Measurements from ENCODE around the gene ABHD2.
"Not testable (repeated sequence)": the region's sequence is repeated elsewhere in the genome, so short reads cannot be mapped to it uniquely, and the experiment has no call there.

The ABHD2 gene

GRCh38 chr15:89087830-89088604, at the start of gene ABHD2:
Gene ABHD2, plus strand, starts transcription at chr15:89088456. Its CDS starts 27,872 bp downstream, at chr15:89116328.
- peak; percentile 96 to 98 for DNase-seq (ENCODE audit: low read depth in 2 of 2)

GRCh38 chr15:89039142-89039541, 49.1 kb upstream of the ABHD2 start:
- no peak for DNase-seq (ENCODE audit: low read depth in 2 of 2)

GRCh38 chr15:89041507-89041906, 46.7 kb upstream of the ABHD2 start:
- DNase-seq (ENCODE audit: low read depth in 2 of 2) = no peak

DNA sequence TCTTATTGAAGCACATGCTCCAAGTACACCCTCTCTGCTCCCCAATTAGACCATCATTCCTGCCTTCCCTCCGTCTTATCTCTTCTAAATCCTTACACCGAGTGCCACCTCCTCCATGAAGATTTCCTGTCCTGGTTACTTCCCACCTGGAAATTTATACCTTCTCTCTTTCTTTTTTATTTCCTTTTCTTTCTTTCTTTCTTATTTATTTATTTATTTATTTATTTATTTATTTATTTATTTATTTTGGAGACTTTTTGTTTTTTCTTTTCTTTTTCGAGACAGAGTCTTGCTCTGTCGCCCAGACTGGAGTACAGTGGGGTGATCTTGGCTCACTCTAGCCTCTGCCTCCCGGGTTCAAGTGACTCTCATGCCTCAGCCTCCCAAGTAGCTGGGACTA, 45.9 kb upstream of the ABHD2 start:
- no peak for DNase-seq (ENCODE audit: low read depth in 2 of 2)

- DNase-seq (ENCODE audit: low read depth in 2 of 2) = no peak
Measured at GRCh38 chr15:89043031-89044002, 44.9 kb upstream of the ABHD2 start.

DNA sequence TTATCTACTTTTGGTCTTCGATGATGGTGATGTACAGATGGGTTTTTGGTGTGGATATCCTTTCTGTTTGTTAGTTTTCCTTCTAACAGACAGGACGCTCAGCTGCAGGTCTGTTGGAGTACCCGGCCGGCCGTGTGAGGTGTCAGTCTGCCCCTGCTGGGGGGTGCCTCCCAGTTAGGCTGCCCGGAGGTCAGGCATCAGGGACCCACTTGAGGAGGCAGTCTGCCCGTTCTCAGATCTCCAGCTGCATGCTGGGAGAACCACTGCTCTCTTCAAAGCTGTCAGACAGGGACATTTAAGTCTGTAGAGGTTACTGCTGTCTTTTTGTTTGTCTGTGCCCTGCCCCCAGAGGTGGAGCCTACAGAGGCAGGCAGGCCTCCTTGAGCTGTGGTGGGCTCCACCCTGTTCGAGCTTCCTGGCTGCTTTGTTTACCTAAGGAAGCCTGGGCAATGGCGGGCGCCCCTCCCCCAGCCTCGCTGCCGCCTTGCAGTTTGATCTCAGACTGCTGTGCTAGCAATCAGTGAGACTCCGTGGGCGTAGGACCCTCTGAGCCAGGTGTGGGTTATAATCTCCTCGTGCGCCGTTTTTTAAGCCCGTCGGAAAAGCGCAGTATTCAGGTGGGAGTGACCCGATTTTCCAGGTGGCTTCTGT, 39.1 kb upstream of the ABHD2 start:
- not testable (repeated sequence) for DNase-seq (ENCODE audit: low read depth in 2 of 2)

GRCh38 chr15:89051875-89052274, 36.4 kb upstream of the ABHD2 start:
- DNase-seq (ENCODE audit: low read depth in 2 of 2) = no peak

DNA sequence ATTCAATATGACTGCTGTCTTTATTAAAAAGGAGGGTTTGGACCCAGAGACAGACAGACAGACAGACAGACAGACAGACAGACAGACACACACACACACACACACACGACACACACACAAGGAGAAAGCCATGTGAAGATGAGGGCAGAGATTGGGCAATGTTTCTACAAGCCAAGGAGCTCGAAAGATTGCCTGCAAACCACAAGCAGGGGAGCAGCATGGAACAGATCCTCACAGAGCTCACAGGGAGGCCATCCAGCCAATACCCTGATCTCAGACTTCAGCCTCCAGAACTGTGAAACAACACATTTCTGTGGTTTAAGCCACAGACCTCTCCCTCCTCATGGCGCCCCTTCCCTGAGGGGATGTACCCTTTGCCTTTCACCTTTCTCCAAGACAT, 35.8 kb upstream of the ABHD2 start:
- no peak for DNase-seq (ENCODE audit: low read depth in 2 of 2)

DNA sequence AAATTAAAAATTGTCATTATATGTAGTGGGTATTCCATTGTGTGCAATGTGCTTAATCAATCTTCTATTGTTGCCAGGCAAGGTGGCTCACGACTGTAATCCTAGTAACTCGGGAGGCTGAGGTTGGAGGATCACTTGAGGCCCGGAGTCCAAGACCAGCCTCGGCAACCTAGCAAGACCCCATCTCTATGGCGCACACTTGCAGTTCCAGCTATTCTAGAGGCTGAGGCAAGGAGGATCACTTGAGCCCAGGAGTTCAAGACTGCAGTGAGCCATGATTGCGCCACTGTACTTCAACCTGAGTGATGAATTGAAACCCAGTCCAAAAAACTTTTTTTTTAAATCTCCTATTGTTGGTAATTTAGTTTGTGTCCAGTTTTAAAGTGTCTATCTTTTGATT, 33.4 kb upstream of the ABHD2 start:
- DNase-seq (ENCODE audit: low read depth in 2 of 2) = no peak

DNA sequence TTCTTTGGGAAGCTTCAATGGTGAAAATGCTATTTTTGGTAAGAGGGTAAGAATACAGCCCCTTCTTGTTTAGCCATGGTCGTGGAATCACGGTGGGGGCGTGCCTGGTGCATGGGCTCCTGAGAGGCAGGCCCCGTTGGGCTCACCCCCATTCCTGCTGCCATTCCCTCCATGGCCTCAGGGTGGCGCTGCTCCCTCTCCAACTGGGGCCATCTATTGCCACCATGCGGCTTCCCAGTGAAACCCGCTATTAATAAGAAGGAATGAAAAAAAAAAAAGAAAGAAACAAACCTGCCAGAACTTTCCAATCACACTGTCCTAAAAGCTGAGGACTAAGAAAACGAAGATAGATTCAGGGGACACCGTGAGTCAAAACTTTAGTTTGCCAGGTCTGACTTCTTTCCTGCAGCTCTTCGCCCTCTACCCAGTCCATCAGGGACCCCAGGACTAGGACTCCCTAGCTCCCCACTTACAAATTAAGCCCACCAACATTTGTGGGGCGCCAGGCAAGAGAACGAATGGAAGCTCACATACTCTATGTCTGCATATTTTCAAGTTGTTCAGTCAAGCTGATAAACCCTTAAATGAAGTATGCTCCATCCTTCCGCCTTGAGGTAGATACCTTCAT, 30.6 kb upstream of the ABHD2 start:
- peak; percentile 84 to 89 for DNase-seq (ENCODE audit: low read depth in 2 of 2)

- DNase-seq (ENCODE audit: low read depth in 2 of 2) = no peak
Measured at GRCh38 chr15:89058376-89058775, 29.9 kb upstream of the ABHD2 start.

GRCh38 chr15:89058876-89059405, 29.3 kb upstream of the ABHD2 start:
- no peak for DNase-seq (ENCODE audit: low read depth in 2 of 2)

GRCh38 chr15:89066280-89066679, 22.0 kb upstream of the ABHD2 start:
- DNase-seq (ENCODE audit: low read depth in 2 of 2) = no peak

- DNase-seq (ENCODE audit: low read depth in 2 of 2) = no peak
Measured at GRCh38 chr15:89067751-89068150, 20.5 kb upstream of the ABHD2 start.

GRCh38 chr15:89068325-89068784, 19.9 kb upstream of the ABHD2 start:
- peak in 1 of 2 donors; percentile 31 for DNase-seq (ENCODE audit: low read depth in 2 of 2)

DNA sequence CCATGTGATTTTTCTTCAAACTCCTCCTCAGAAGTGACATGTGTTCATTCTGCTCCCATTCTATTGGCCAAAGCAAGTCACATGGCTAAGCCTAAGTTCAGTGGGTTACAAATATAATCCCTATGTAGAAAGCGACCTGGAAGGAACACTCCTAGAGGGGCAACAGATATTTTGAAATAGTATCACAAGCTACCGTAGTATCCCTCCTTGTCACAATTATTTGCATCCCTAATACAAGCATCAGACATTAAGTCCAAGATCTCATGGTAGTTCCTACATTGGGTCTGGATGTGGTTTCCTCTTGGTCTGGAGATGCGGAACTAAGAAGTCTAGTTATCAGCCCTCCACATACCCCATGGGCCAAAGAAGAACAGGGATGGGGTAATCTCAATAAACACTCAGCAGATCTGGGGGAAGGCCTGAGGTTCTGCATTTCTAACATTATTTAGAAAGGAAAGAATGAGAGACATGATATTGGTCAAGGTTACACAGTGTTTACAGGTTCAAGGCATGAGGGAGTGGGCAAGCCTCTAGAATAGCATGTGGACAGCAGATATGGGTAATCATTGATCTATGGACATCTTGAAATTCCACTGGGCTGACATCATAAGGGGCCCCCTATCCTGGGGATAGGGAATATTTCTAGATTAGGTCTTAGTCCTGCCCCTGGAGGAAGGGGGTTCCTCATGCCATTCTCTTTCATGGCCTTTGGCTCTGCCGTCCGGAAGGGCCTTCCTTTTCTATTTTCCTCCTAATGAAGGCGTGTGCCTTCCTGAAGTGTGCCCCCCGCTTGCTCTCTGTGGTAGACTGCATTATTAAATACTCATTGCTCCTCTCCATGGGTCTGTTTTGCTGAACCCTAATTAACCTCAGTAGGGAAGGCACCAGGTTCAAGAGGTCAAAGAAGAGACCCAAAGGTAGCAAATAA, 17.8 kb upstream of the ABHD2 start:
- no peak for DNase-seq (ENCODE audit: low read depth in 2 of 2)

- no peak for DNase-seq (ENCODE audit: low read depth in 2 of 2)
Measured at GRCh38 chr15:89071471-89071870, 16.8 kb upstream of the ABHD2 start.

- no peak for DNase-seq (ENCODE audit: low read depth in 2 of 2)
Measured at GRCh38 chr15:89072277-89072869, 15.9 kb upstream of the ABHD2 start.

- no peak for DNase-seq (ENCODE audit: low read depth in 2 of 2)
Measured at GRCh38 chr15:89074402-89075012, 13.7 kb upstream of the ABHD2 start.
